Measurements from ENCODE around the gene CSTF2.

DNA sequence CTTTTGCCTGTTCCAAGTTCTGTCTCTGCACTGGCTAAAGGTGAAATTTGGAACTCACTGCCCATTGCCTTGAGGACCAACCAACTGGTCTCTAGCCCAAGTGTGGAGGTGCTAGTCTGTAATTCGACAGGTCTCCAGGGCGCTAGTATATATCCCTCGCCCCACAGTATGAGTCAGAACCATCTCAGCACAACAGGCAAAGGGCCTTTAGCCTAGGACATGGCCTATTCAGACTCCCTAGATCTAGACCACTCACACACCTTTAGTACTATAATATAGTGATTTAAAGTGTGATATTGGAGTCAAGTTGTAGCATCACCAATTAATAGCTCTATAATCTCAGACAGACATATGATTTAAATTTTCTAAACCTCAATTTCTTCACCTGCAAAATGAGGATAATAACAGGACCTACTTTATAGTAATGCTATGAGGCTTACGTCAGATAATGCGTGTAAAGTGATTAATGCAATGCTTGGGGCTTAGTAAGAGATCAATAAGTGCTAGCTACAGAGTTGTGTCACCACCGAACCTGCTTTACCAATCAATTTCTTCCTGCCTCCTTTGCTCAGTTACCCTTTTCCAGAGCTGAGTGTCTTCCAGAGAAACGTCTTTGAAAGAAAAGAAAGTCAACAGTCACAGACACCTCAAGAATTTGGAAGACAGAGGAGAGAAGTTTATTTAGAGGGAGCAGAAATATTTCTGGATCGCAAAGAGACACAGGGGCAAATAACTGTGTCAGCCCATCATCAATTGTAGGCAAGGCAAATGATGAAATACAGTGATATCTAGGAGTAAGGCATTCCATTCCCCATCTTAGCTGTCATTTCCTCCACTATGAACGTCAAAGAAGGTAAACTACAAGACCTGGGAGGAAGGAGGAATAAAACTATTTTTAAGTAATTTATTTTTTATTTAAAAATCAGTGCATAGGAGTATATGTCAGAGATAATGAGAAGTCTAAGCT is 51.7 kb downstream of the CSTF2 start:
- TF ChIP-seq, protein P1, sequence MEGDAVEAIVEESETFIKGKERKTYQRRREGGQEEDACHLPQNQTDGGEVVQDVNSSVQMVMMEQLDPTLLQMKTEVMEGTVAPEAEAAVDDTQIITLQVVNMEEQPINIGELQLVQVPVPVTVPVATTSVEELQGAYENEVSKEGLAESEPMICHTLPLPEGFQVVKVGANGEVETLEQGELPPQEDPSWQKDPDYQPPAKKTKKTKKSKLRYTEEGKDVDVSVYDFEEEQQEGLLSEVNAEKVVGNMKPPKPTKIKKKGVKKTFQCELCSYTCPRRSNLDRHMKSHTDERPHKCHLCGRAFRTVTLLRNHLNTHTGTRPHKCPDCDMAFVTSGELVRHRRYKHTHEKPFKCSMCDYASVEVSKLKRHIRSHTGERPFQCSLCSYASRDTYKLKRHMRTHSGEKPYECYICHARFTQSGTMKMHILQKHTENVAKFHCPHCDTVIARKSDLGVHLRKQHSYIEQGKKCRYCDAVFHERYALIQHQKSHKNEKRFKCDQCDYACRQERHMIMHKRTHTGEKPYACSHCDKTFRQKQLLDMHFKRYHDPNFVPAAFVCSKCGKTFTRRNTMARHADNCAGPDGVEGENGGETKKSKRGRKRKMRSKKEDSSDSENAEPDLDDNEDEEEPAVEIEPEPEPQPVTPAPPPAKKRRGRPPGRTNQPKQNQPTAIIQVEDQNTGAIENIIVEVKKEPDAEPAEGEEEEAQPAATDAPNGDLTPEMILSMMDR (IDR thresholded peaks at IDR 0.05; ENCODE audit: low read depth, low read length, missing input control): no peak
- no peak for TF ChIP-seq REST (IDR thresholded peaks at IDR 0.05)
- TF ChIP-seq JUND (IDR thresholded peaks at IDR 0.05): no peak
- no peak for TF ChIP-seq RAD21 (IDR thresholded peaks at IDR 0.05)
- TF ChIP-seq TAF1 (conservative IDR thresholded peaks at IDR 0.05): no peak
- TF ChIP-seq FOXA1 (IDR thresholded peaks at IDR 0.05): no peak
